Measurements from ENCODE around the gene RAB28.

The RAB28 gene

GRCh38 chr4:13483136-13483767 lies 888 bp downstream of the RAB28 start:
- Histone ChIP-seq H3K4me1 (ENCODE audit: control insufficient read depth, insufficient read depth, low read length, poor library complexity, severe bottlenecking) (peaks cover 9% of the 10 kb centered on the region), H3K4me3 (ENCODE audit: insufficient read depth, low read depth, low read length, poor library complexity, severe bottlenecking) (peak overlapping the region; percentile 93), H3K36me3 (ENCODE audit: control insufficient read depth, insufficient read depth, low read length) (peaks cover 5% of the 10 kb centered on the region), H3K9me3 (ENCODE audit: control insufficient read depth, low read length) (no peaks in the 10 kb centered on the region), H3K27me3 (replicated peaks; ENCODE audit: control insufficient read depth, insufficient read depth, low read length, poor library complexity, severe bottlenecking) (no peaks in the 10 kb centered on the region), H3K27ac (ENCODE audit: insufficient read depth, low read length, poor library complexity, severe bottlenecking) (peak overlapping the region; percentile 91)
- peak in 1 of 3 donors; percentile 2 for DNase-seq

DNA sequence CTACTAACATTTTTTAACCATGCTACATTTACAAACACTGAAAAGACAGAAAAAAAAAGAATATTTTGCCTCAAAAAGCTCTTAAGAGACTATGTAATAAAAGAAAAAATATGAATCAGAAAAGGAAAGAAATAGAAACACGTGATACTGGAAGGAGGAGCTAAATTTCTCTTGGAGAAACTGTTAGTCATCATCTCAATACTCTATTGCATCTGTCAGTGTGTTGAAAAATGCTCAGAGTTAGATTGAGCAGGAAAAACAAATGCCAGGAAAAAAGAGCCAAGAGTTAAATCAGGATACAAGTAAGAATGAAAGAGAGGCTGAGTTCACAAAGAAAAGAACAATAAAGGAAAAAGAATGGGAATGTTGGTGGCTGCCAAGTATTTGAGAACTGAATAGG lies 2.6 kb downstream of the RAB28 start:
- H3K9me3 ChIP-seq (ENCODE audit: control insufficient read depth, low read length): no peaks in the 10 kb centered on the region
- H3K27me3 ChIP-seq (replicated peaks; ENCODE audit: control insufficient read depth, insufficient read depth, low read length, poor library complexity, severe bottlenecking): no peaks in the 10 kb centered on the region
- no peak for DNase-seq
- H3K27ac ChIP-seq (ENCODE audit: insufficient read depth, low read length, poor library complexity, severe bottlenecking): no peak overlapping the region
- H3K4me1 ChIP-seq (ENCODE audit: control insufficient read depth, insufficient read depth, low read length, poor library complexity, severe bottlenecking): peaks cover 9% of the 10 kb centered on the region
- peaks cover 5% of the 10 kb centered on the region for H3K36me3 ChIP-seq (ENCODE audit: control insufficient read depth, insufficient read depth, low read length)
- H3K4me3 ChIP-seq (ENCODE audit: insufficient read depth, low read depth, low read length, poor library complexity, severe bottlenecking): no peak overlapping the region

GRCh38 chr4:13478707-13479106 lies 5.4 kb downstream of the RAB28 start:
- H3K27me3 ChIP-seq (replicated peaks; ENCODE audit: control insufficient read depth, insufficient read depth, low read length, poor library complexity, severe bottlenecking): no peaks in the 10 kb centered on the region
- peaks cover 9% of the 10 kb centered on the region for H3K36me3 ChIP-seq (ENCODE audit: control insufficient read depth, insufficient read depth, low read length)
- no peak overlapping the region for H3K27ac ChIP-seq (ENCODE audit: insufficient read depth, low read length, poor library complexity, severe bottlenecking)
- H3K4me1 ChIP-seq (ENCODE audit: control insufficient read depth, insufficient read depth, low read length, poor library complexity, severe bottlenecking): peaks cover 8% of the 10 kb centered on the region
- no peak for DNase-seq
- no peak overlapping the region for H3K4me3 ChIP-seq (ENCODE audit: insufficient read depth, low read depth, low read length, poor library complexity, severe bottlenecking)
- no peaks in the 10 kb centered on the region for H3K9me3 ChIP-seq (ENCODE audit: control insufficient read depth, low read length)

- H3K4me1 ChIP-seq (ENCODE audit: control insufficient read depth, insufficient read depth, low read length, poor library complexity, severe bottlenecking): peaks cover 3% of the 10 kb centered on the region
- no peaks in the 10 kb centered on the region for H3K27me3 ChIP-seq (replicated peaks; ENCODE audit: control insufficient read depth, insufficient read depth, low read length, poor library complexity, severe bottlenecking)
- peaks cover 9% of the 10 kb centered on the region for H3K36me3 ChIP-seq (ENCODE audit: control insufficient read depth, insufficient read depth, low read length)
- no peak overlapping the region for H3K4me3 ChIP-seq (ENCODE audit: insufficient read depth, low read depth, low read length, poor library complexity, severe bottlenecking)
- no peak for DNase-seq
- no peak overlapping the region for H3K27ac ChIP-seq (ENCODE audit: insufficient read depth, low read length, poor library complexity, severe bottlenecking)
- H3K9me3 ChIP-seq (ENCODE audit: control insufficient read depth, low read length): no peaks in the 10 kb centered on the region
These were observed 6.0 kb downstream of the RAB28 start for GRCh38 chr4:13478131-13478530.

- no peak overlapping the region for H3K27ac ChIP-seq (ENCODE audit: insufficient read depth, low read length, poor library complexity, severe bottlenecking)
- no peak overlapping the region for H3K4me3 ChIP-seq (ENCODE audit: insufficient read depth, low read depth, low read length, poor library complexity, severe bottlenecking)
- no peaks in the 10 kb centered on the region for H3K4me1 ChIP-seq (ENCODE audit: control insufficient read depth, insufficient read depth, low read length, poor library complexity, severe bottlenecking)
- H3K27me3 ChIP-seq (replicated peaks; ENCODE audit: control insufficient read depth, insufficient read depth, low read length, poor library complexity, severe bottlenecking): no peaks in the 10 kb centered on the region
- no peaks in the 10 kb centered on the region for H3K9me3 ChIP-seq (ENCODE audit: control insufficient read depth, low read length)
- H3K36me3 ChIP-seq (ENCODE audit: control insufficient read depth, insufficient read depth, low read length): peaks cover 9% of the 10 kb centered on the region
- no peak for DNase-seq
These were observed 7.2 kb downstream of the RAB28 start for GRCh38 chr4:13476915-13477314.

DNA sequence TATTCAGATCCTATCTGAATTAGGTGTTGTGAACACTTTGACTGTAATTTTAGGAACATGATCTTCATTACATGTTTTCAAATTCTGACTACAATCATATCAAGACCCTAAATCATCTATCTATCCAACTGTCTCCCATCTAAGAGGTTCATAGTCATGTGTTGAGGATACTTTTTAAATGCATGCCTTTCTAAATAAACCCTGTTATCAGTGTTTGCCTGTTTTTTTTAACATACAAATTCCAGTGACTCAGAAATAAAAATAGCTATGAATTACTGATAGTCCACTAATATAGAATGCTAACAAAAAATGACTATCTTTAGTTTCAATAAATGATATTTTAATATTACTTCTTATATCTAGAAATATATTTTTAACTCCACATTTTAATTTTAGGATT lies 8.0 kb downstream of the RAB28 start:
- Histone ChIP-seq H3K9me3 (ENCODE audit: control insufficient read depth, low read length) (no peaks in the 10 kb centered on the region), H3K27ac (ENCODE audit: insufficient read depth, low read length, poor library complexity, severe bottlenecking) (no peak overlapping the region), H3K36me3 (ENCODE audit: control insufficient read depth, insufficient read depth, low read length) (peaks cover 9% of the 10 kb centered on the region), H3K4me1 (ENCODE audit: control insufficient read depth, insufficient read depth, low read length, poor library complexity, severe bottlenecking) (no peaks in the 10 kb centered on the region), H3K4me3 (ENCODE audit: insufficient read depth, low read depth, low read length, poor library complexity, severe bottlenecking) (no peak overlapping the region), H3K27me3 (replicated peaks; ENCODE audit: control insufficient read depth, insufficient read depth, low read length, poor library complexity, severe bottlenecking) (no peaks in the 10 kb centered on the region)
- DNase-seq: no peak

GRCh38 chr4:13471400-13471799 lies 12.7 kb downstream of the RAB28 start:
- Histone ChIP-seq H3K27ac (ENCODE audit: insufficient read depth, low read length, poor library complexity, severe bottlenecking) (no peak overlapping the region), H3K27me3 (replicated peaks; ENCODE audit: control insufficient read depth, insufficient read depth, low read length, poor library complexity, severe bottlenecking) (no peaks in the 10 kb centered on the region), H3K36me3 (ENCODE audit: control insufficient read depth, insufficient read depth, low read length) (peaks cover 4% of the 10 kb centered on the region), H3K4me1 (ENCODE audit: control insufficient read depth, insufficient read depth, low read length, poor library complexity, severe bottlenecking) (no peaks in the 10 kb centered on the region), H3K9me3 (ENCODE audit: control insufficient read depth, low read length) (no peaks in the 10 kb centered on the region), H3K4me3 (ENCODE audit: insufficient read depth, low read depth, low read length, poor library complexity, severe bottlenecking) (no peak overlapping the region)
- DNase-seq: no peak

DNA sequence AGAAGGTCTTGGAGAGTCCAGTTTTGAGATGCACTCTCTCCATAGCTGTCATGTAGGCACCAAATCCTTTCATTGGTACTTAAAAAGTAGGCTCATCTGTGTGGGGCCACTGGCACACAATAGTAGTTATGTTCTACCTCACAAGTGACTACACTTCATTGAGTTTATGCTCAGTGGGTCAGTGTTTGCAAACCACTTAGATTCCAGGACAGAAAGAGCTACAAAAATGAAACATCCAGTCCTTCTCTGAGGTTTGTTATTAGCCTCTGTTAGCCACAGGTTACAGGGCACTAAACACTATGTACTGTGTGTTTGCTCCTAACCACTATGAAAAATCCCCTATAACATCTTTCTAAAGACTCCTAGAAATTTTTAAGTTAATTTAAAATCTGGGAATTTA lies 13.8 kb downstream of the RAB28 start:
- Histone ChIP-seq H3K9me3 (ENCODE audit: control insufficient read depth, low read length) (no peaks in the 10 kb centered on the region), H3K4me3 (ENCODE audit: insufficient read depth, low read depth, low read length, poor library complexity, severe bottlenecking) (no peak overlapping the region), H3K36me3 (ENCODE audit: control insufficient read depth, insufficient read depth, low read length) (peaks cover under 1% of the 10 kb centered on the region), H3K4me1 (ENCODE audit: control insufficient read depth, insufficient read depth, low read length, poor library complexity, severe bottlenecking) (no peaks in the 10 kb centered on the region), H3K27me3 (replicated peaks; ENCODE audit: control insufficient read depth, insufficient read depth, low read length, poor library complexity, severe bottlenecking) (no peaks in the 10 kb centered on the region), H3K27ac (ENCODE audit: insufficient read depth, low read length, poor library complexity, severe bottlenecking) (no peak overlapping the region)
- DNase-seq: no peak

DNA sequence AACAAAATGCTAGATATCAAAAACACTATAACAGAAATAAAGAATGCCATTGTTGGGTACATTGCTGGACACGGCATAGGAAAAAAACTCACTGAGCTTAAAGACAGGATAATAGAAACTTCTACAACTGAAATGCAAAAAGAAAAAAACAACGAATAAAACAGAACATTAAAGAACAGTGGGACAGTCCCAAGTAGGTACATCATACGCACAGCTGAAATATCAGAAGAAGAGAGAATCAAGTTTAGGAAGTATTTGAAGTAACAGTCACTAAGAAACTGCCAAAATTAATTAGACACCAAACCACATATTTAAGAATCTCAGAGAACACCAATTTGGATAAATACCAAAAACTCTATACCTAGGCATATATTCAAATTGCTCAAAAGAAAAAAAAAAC lies 19.2 kb downstream of the RAB28 start:
- H3K36me3 ChIP-seq (ENCODE audit: control insufficient read depth, insufficient read depth, low read length): no peaks in the 10 kb centered on the region
- H3K27ac ChIP-seq (ENCODE audit: insufficient read depth, low read length, poor library complexity, severe bottlenecking): no peak overlapping the region
- no peak overlapping the region for H3K4me3 ChIP-seq (ENCODE audit: insufficient read depth, low read depth, low read length, poor library complexity, severe bottlenecking)
- H3K4me1 ChIP-seq (ENCODE audit: control insufficient read depth, insufficient read depth, low read length, poor library complexity, severe bottlenecking): no peaks in the 10 kb centered on the region
- DNase-seq: no peak
- no peaks in the 10 kb centered on the region for H3K27me3 ChIP-seq (replicated peaks; ENCODE audit: control insufficient read depth, insufficient read depth, low read length, poor library complexity, severe bottlenecking)
- no peaks in the 10 kb centered on the region for H3K9me3 ChIP-seq (ENCODE audit: control insufficient read depth, low read length)

GRCh38 chr4:13464543-13464942 lies 19.6 kb downstream of the RAB28 start:
- Histone ChIP-seq H3K27me3 (replicated peaks; ENCODE audit: control insufficient read depth, insufficient read depth, low read length, poor library complexity, severe bottlenecking) (no peaks in the 10 kb centered on the region), H3K4me3 (ENCODE audit: insufficient read depth, low read depth, low read length, poor library complexity, severe bottlenecking) (no peak overlapping the region), H3K27ac (ENCODE audit: insufficient read depth, low read length, poor library complexity, severe bottlenecking) (no peak overlapping the region), H3K4me1 (ENCODE audit: control insufficient read depth, insufficient read depth, low read length, poor library complexity, severe bottlenecking) (no peaks in the 10 kb centered on the region), H3K9me3 (ENCODE audit: control insufficient read depth, low read length) (no peaks in the 10 kb centered on the region), H3K36me3 (ENCODE audit: control insufficient read depth, insufficient read depth, low read length) (no peaks in the 10 kb centered on the region)
- DNase-seq: no peak

All from effector memory CD4-positive, alpha-beta T cell (primary cell).